Measurements from ENCODE around the gene AMER3.
"Not testable (repeated sequence)": the region's sequence is repeated elsewhere in the genome, so short reads cannot be mapped to it uniquely, and the experiment has no call there.

AMER3 gene

DNA sequence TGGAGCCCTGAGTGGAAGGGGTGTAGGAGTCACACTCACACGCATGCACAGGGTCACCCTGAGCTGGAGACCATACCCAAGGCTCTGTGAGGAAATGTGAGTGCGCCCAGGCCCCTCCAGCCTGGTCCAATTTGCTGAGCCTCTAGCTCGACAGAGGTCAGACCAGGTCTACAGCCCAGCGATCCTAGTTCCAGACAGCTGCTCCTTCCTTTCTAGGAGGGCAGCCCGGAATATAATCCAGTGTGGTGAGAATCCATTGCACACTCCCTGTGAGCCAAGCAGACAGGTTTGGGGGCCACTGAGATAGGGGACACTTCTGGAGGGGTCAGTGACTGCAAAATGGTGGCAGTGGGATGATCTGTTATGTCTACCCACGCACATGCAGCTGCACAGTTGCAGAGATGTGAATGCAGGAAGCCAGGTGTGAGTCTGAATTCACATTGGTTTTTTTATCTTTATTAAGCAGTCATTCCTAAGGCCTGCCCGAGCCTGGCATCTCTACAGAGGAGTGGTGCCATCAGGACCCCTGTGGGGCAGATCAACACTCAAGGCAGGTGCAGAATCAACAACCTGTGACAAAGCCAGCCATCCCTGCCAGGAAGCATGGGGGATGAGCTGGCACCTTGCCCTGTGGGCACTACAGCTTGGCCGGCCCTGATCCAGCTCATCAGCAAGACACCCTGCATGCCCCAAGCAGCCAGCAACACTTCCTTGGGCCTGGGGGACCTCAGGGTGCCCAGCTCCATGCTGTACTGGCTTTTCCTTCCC is 26.6 kb upstream of the AMER3 start, which contains the start of gene GPR148:
TSS of gene GPR148 (plus strand) at position 522 of the 768 bp plus-strand sequence. CDS start at position 604, 82 bp downstream.
- peak within 1 kb of the TSS; percentile 47 for H3K4me3 ChIP-seq (ENCODE audit: insufficient read depth, low read depth, low read length)
- H3K27me3 ChIP-seq (ENCODE audit: control insufficient read depth, insufficient read depth, low read length, poor library complexity, severe bottlenecking) = peaks cover 22% of the 10 kb centered on the region
- peaks cover 4% of the 10 kb centered on the region for H3K4me1 ChIP-seq (ENCODE audit: control insufficient read depth, insufficient read depth, low read length)
- WGBS, 2 experiments = 92 to 95% methylated on average over 8 of the region's 8 CpGs
- H3K27ac ChIP-seq (ENCODE audit: insufficient read depth, low read depth, low read length, poor library complexity, severe bottlenecking) = no peak within 1 kb of the TSS
- H3K9me3 ChIP-seq (ENCODE audit: control insufficient read depth, low read length) = no peaks in the 10 kb centered on the region
- no peaks in the 10 kb centered on the region for H3K36me3 ChIP-seq (ENCODE audit: control insufficient read depth, insufficient read depth, low read length)

GRCh38 chr2:130729322-130730299 is 25.7 kb upstream of the AMER3 start:
- Histone ChIP-seq H3K4me1 (ENCODE audit: control insufficient read depth, insufficient read depth, low read length) (peaks cover 4% of the 10 kb centered on the region), H3K27me3 (ENCODE audit: control insufficient read depth, insufficient read depth, low read length, poor library complexity, severe bottlenecking) (peaks cover 22% of the 10 kb centered on the region), H3K36me3 (ENCODE audit: control insufficient read depth, insufficient read depth, low read length) (no peaks in the 10 kb centered on the region), H3K4me3 (ENCODE audit: insufficient read depth, low read depth, low read length) (no peak overlapping the region), H3K9me3 (ENCODE audit: control insufficient read depth, low read length) (no peaks in the 10 kb centered on the region), H3K27ac (ENCODE audit: insufficient read depth, low read depth, low read length, poor library complexity, severe bottlenecking) (no peak overlapping the region)
- WGBS, 2 experiments = 92 to 94% methylated on average over 17 of the region's 17 CpGs

GRCh38 chr2:130732257-130732656 is 23.1 kb upstream of the AMER3 start:
- not testable (repeated sequence) for H3K36me3 ChIP-seq (ENCODE audit: control insufficient read depth, insufficient read depth, low read length); H3K27ac ChIP-seq (ENCODE audit: insufficient read depth, low read depth, low read length, poor library complexity, severe bottlenecking); H3K4me3 ChIP-seq (ENCODE audit: insufficient read depth, low read depth, low read length); H3K9me3 ChIP-seq (ENCODE audit: control insufficient read depth, low read length); H3K4me1 ChIP-seq (ENCODE audit: control insufficient read depth, insufficient read depth, low read length)
- peaks cover 13% of the 10 kb centered on the region for H3K27me3 ChIP-seq (ENCODE audit: control insufficient read depth, insufficient read depth, low read length, poor library complexity, severe bottlenecking)
- WGBS, 2 experiments = 94 to 95% methylated on average over 11 of the region's 11 CpGs

DNA sequence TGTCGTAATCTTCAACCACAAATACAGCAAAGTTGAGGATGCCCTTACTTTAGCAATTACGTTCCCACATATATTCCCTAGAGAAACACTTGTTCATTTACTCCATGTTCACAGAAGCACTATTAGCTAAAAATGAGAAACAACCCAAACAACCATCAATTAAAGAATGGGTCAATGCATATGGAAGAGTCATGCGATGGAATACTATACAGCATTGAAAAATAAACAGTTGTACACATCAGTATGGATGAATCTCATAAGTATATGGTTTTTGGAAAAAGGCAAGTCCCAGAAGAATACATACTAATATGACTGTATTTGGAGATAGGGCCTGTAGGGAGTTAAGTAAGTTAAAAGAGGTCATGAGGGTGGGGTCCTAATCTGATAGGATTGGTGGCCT is 20.1 kb upstream of the AMER3 start:
- Histone ChIP-seq H3K36me3 (ENCODE audit: control insufficient read depth, insufficient read depth, low read length) (no peaks in the 10 kb centered on the region), H3K4me3 (ENCODE audit: insufficient read depth, low read depth, low read length) (no peak overlapping the region), H3K9me3 (ENCODE audit: control insufficient read depth, low read length) (no peaks in the 10 kb centered on the region), H3K4me1 (ENCODE audit: control insufficient read depth, insufficient read depth, low read length) (no peaks in the 10 kb centered on the region), H3K27me3 (ENCODE audit: control insufficient read depth, insufficient read depth, low read length, poor library complexity, severe bottlenecking) (no peaks in the 10 kb centered on the region), H3K27ac (ENCODE audit: insufficient read depth, low read depth, low read length, poor library complexity, severe bottlenecking) (no peak overlapping the region)
- WGBS, 2 experiments = 91 to 98% methylated on average over 2 to 3 of the region's 3 CpGs

GRCh38 chr2:130736487-130736886 is 18.9 kb upstream of the AMER3 start:
- Histone ChIP-seq H3K27me3 (ENCODE audit: control insufficient read depth, insufficient read depth, low read length, poor library complexity, severe bottlenecking) (no peaks in the 10 kb centered on the region), H3K4me1 (ENCODE audit: control insufficient read depth, insufficient read depth, low read length) (no peaks in the 10 kb centered on the region), H3K9me3 (ENCODE audit: control insufficient read depth, low read length) (no peaks in the 10 kb centered on the region), H3K27ac (ENCODE audit: insufficient read depth, low read depth, low read length, poor library complexity, severe bottlenecking) (no peak overlapping the region), H3K4me3 (ENCODE audit: insufficient read depth, low read depth, low read length) (no peak overlapping the region), H3K36me3 (ENCODE audit: control insufficient read depth, insufficient read depth, low read length) (no peaks in the 10 kb centered on the region)
- WGBS, 2 experiments = 84 to 91% methylated on average over 6 of the region's 6 CpGs

DNA sequence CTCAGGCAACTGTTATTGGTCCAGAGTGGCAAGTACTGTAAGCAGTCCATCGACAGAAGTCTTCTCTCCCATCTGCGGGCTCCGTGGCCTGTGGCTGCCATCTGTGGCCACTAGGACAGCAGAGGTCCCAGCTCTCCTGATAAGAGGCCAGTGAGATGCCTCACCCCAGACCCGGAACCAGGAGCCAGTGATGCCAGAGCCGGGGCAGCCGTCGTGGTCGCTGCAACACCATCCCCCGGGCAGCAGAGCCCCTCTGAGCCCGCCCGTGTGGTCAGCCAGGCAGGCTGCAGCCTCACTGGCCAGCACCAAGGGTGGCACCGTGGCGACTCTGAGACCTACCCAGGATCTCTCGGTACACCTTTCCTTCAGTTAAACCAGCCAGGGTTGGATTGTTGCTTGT is 17.7 kb upstream of the AMER3 start:
- 93% methylated on average over 14 of the region's 14 CpGs for WGBS, 2 experiments
- no peaks in the 10 kb centered on the region for H3K4me1 ChIP-seq (ENCODE audit: control insufficient read depth, insufficient read depth, low read length)

GRCh38 chr2:130740671-130741070 is 14.7 kb upstream of the AMER3 start:
- H3K4me3 ChIP-seq (ENCODE audit: insufficient read depth, low read depth, low read length) = no peak overlapping the region
- H3K4me1 ChIP-seq (ENCODE audit: control insufficient read depth, insufficient read depth, low read length) = peaks cover 3% of the 10 kb centered on the region
- no peaks in the 10 kb centered on the region for H3K27me3 ChIP-seq (ENCODE audit: control insufficient read depth, insufficient read depth, low read length, poor library complexity, severe bottlenecking)
- WGBS, 2 experiments = 89% methylated on average over 12 of the region's 12 CpGs
- H3K36me3 ChIP-seq (ENCODE audit: control insufficient read depth, insufficient read depth, low read length) = no peaks in the 10 kb centered on the region
- H3K27ac ChIP-seq (ENCODE audit: insufficient read depth, low read depth, low read length, poor library complexity, severe bottlenecking) = no peak overlapping the region
- no peaks in the 10 kb centered on the region for H3K9me3 ChIP-seq (ENCODE audit: control insufficient read depth, low read length)

More for the DNA sequence above, 17.7 kb upstream of the AMER3 start:
- H3K9me3 ChIP-seq (ENCODE audit: control insufficient read depth, low read length) = no peaks in the 10 kb centered on the region
- H3K4me3 ChIP-seq (ENCODE audit: insufficient read depth, low read depth, low read length) = no peak overlapping the region
- no peaks in the 10 kb centered on the region for H3K36me3 ChIP-seq (ENCODE audit: control insufficient read depth, insufficient read depth, low read length)
- H3K27me3 ChIP-seq (ENCODE audit: control insufficient read depth, insufficient read depth, low read length, poor library complexity, severe bottlenecking) = no peaks in the 10 kb centered on the region
- no peak overlapping the region for H3K27ac ChIP-seq (ENCODE audit: insufficient read depth, low read depth, low read length, poor library complexity, severe bottlenecking)

DNA sequence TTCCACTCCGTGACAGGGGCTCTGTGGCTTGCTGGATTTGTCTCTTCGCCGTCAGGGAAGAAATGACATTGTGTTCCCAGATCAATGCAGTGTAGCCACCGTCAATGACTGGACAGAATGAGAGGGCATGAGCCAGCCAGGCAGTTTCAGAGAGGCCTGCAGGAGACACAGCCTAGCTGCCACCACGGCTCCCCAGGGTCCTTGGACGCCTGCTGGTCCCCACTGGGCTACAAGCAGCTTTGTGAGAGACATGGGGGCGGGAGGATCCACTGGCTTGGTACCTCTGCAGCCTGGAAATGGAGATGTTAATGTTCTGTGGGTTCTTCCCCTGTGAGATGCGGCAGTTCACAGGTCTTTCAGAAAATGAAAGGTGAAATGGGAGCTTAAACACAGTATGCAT is 12.1 kb upstream of the AMER3 start:
- no peaks in the 10 kb centered on the region for H3K36me3 ChIP-seq (ENCODE audit: control insufficient read depth, insufficient read depth, low read length)
- no peak overlapping the region for H3K27ac ChIP-seq (ENCODE audit: insufficient read depth, low read depth, low read length, poor library complexity, severe bottlenecking)
- H3K4me1 ChIP-seq (ENCODE audit: control insufficient read depth, insufficient read depth, low read length) = peaks cover 3% of the 10 kb centered on the region
- H3K27me3 ChIP-seq (ENCODE audit: control insufficient read depth, insufficient read depth, low read length, poor library complexity, severe bottlenecking) = no peaks in the 10 kb centered on the region
- H3K4me3 ChIP-seq (ENCODE audit: insufficient read depth, low read depth, low read length) = no peak overlapping the region
- no peaks in the 10 kb centered on the region for H3K9me3 ChIP-seq (ENCODE audit: control insufficient read depth, low read length)
- 83 to 86% methylated on average over 8 of the region's 8 CpGs for WGBS, 2 experiments

GRCh38 chr2:130744287-130745117 is 10.8 kb upstream of the AMER3 start:
- Histone ChIP-seq H3K27ac (ENCODE audit: insufficient read depth, low read depth, low read length, poor library complexity, severe bottlenecking) (no peak overlapping the region), H3K4me3 (ENCODE audit: insufficient read depth, low read depth, low read length) (no peak overlapping the region), H3K27me3 (ENCODE audit: control insufficient read depth, insufficient read depth, low read length, poor library complexity, severe bottlenecking) (no peaks in the 10 kb centered on the region), H3K4me1 (ENCODE audit: control insufficient read depth, insufficient read depth, low read length) (peaks cover 3% of the 10 kb centered on the region), H3K9me3 (ENCODE audit: control insufficient read depth, low read length) (no peaks in the 10 kb centered on the region), H3K36me3 (ENCODE audit: control insufficient read depth, insufficient read depth, low read length) (no peaks in the 10 kb centered on the region)
- 57 to 60% methylated on average over 19 to 20 of the region's 20 CpGs for WGBS, 2 experiments

All from ectodermal cell (in vitro differentiated cells).